ENCODE results near the gene HES7.

HES7 gene

GRCh38 chr17:8153525-8153956 lies 29.6 kb upstream of the HES7 start:
- no peak for TF ChIP-seq CTCF (IDR thresholded peaks at IDR 0.05)

GRCh38 chr17:8153031-8153451 lies 29.1 kb upstream of the HES7 start:
- no peak for TF ChIP-seq CTCF (IDR thresholded peaks at IDR 0.05)

- no peak for TF ChIP-seq CTCF (IDR thresholded peaks at IDR 0.05)
These were observed 28.3 kb upstream of the HES7 start, which contains the start of gene PER1 for GRCh38 chr17:8152112-8152775. PER1 (minus strand) TSS chr17:8152404; CDS start chr17:8150706, 1,698 bp downstream.

- no peak for TF ChIP-seq CTCF (IDR thresholded peaks at IDR 0.05)
These were observed 27.8 kb upstream of the HES7 start for GRCh38 chr17:8151641-8152111.

GRCh38 chr17:8151120-8151640 lies 27.3 kb upstream of the HES7 start:
- TF ChIP-seq CTCF (IDR thresholded peaks at IDR 0.05) = no peak

GRCh38 chr17:8150194-8151119 lies 26.6 kb upstream of the HES7 start:
- TF ChIP-seq CTCF (IDR thresholded peaks at IDR 0.05) = no peak

GRCh38 chr17:8149419-8150193 lies 25.7 kb upstream of the HES7 start:
- no peak for TF ChIP-seq CTCF (IDR thresholded peaks at IDR 0.05)

Data from LNCAP (cell line).